HG03558 (cell line): ENCODE measurements around the gene CLIC5.

Experiments used
- ATAC-seq: cut with Tn5 transposase; IDR thresholded peaks from one replicate; pipeline ENCODE4 v1.9.1; 2021; ENCODE audit warnings: moderate number of reproducible peaks; ENCODE audit not compliant: unreplicated experiment; ENCODE audit errors: extremely low read depth

CLIC5 gene

GRCh38 chr6:45900808-45901752, 114.6 kb downstream of the CLIC5 start:
- ATAC-seq, result no peak

DNA sequence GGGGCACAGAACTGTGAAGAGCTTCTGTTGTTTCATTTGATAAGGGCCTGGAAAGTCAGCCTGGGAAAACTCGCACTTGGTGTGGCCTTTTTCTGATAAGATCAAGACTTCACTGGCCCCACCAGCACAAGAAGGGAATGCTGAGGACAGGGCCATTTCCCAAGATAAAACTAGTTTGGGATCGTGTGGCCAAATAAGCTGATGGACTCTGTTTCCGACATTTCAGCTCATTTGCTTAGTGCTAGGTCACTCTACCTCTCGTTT, 116.0 kb downstream of the CLIC5 start:
- no peak for ATAC-seq

DNA sequence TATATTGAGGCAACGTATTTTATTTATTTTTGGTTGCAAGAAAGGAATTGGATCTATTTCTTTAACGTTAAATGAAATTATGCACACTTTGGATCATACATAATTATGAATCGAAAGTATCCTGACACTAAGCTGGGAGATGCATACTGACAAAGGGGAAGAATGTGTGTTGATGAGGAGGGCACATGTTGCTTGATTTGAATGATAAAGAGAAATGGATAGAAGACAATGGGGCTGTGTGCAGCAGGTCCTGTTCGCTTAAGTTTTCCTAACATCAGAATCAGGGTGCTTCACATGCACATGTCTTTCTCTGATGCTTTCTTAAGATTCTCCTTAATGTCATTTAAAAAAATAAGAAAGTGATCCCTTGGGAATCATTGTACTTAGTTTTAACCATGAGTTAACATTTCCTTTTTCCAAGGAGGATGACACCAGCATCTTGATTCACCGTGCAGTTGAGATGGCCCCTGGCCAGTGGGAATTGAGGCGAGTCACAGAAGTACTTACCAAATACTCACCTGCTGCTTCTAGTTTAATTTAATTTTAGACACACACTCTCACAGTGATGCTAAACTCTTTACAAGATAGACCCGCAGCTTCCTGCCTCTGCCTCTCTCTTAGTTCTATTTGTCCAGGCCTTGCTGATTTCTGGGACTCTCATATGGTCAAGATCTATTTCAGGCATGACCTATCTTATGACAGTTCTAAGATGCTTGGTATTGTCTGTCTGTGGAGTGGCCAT, 116.5 kb downstream of the CLIC5 start:
- ATAC-seq, result no peak

DNA sequence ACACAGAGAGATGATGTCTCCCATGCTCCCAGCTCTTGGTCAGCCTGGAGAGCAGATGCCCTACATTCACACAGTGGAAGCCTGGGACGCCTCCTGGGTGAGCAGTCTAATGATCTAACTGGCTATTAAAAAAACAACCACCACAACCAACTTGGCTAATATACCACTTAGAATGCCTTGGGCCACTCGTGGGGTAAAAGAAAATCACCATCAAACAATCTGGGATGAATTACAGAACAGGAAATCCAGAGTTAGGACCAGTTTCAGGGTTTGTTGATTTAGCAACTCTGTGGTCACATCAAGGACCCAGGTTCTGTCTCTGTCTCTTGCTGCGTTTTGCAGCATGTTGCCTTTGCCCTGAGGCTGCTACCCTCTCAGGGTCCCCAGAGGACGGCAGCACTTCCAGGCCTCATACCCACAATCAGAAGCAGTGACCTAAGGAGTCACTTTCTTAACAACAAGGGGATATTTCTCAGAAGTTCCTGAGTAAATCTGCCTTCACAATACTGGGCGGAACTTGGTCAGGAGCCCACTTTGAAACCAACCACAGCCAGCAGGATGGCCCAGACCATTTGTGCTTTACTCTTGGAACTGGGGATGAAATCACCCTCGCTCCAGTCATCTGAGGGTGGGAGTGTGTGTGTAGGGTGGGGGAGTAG, 118.7 kb downstream of the CLIC5 start:
- no peak for ATAC-seq

GRCh38 chr6:45895569-45895968, 120.1 kb downstream of the CLIC5 start:
- no peak for ATAC-seq

- no peak for ATAC-seq
Observed at GRCh38 chr6:45892696-45893245, 122.9 kb downstream of the CLIC5 start.

DNA sequence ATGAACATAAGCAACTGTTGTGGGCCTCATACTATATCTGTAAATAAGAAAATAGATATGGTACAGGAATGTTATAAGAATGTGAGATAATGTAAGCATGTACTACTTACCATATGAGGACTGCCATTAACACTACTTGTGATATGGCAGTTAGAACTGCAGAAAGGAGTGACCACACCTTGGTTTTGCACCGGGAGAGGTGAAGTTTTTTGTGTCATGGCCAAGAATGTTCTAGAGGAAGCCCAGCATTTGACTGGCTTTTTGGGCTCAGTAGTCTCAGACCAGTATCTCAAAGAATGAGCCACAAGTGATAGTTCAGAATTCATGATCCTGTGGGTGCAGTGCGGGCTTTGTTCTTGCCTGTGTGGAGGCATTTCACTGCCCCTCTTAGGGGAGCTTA, 123.5 kb downstream of the CLIC5 start:
- ATAC-seq, result no peak

GRCh38 chr6:45886776-45887175, 128.9 kb downstream of the CLIC5 start:
- no peak for ATAC-seq

GRCh38 chr6:45884336-45884735, 131.3 kb downstream of the CLIC5 start:
- no peak for ATAC-seq

- ATAC-seq, result no peak
Observed at GRCh38 chr6:45882671-45883070, 133.0 kb downstream of the CLIC5 start.

GRCh38 chr6:45881705-45882467, 133.8 kb downstream of the CLIC5 start:
- ATAC-seq, result no peak

DNA sequence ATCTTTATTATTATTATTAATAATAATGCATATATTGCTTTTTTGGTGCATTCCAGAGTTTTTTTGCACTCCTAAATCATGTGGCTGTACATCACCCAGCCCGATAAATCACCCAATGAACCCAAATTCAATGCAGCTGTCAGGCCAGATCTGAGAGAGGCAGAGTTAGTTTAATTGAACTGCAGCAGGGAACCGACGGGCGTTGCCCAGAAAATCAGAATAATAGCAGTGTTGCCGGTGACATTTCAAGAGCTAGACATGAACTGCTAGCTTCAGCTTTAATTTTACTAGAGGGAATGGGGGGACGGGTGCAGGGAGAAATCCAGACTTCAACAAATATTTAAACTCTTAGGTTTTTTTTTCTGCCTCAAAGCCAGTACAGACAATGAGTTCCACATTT, 135.0 kb downstream of the CLIC5 start:
- no peak for ATAC-seq

- ATAC-seq, result no peak
Observed at GRCh38 chr6:45880159-45880558, 135.5 kb downstream of the CLIC5 start.

- no peak for ATAC-seq
Observed at GRCh38 chr6:45877970-45878590, 137.6 kb downstream of the CLIC5 start.

DNA sequence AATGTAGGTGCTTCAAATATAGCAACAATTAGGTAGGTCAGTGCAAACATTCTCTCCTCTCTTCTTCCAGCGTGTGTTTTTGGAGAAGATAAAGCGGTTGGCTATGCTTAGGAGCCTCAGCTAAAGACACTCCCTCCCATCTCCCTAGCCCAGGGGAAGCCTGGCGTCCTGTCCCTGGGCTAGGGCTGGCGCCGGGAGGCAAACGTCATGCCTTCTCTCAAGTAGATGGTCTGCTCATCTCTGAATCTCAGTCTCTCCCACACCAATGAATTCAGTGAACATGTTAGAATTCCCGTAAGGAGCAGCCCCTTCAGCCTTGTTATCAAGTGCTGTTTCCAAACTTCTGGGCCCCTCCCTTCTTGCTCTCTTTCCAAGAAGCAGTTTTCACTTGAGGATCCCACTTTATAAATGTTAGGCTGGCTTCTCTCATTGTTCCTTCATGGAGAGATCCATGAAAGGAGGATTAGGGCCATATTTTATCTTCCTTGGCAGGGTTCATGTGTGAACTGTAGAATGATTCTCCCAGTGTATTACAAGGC, 142.8 kb downstream of the CLIC5 start:
- ATAC-seq, result no peak

DNA sequence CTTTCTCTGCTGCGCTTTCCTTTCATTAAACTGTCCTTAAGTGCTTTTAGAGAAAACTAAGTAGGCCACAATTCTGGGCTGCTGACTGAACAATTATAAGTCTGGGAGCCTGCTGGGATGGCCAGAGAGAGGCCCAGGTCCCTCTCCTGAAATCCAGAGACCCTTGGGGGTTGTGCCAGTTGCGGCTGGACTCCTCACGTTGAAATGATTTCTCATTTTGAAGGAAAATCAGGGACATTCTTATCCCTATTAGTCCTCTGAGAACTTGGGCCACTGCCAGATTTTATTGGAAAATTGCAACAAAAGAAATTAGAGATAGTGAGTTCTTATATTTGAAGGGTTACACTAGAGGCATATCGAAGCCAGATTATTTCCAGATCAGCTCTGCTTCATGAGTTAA, 145.1 kb downstream of the CLIC5 start:
- no peak for ATAC-seq

DNA sequence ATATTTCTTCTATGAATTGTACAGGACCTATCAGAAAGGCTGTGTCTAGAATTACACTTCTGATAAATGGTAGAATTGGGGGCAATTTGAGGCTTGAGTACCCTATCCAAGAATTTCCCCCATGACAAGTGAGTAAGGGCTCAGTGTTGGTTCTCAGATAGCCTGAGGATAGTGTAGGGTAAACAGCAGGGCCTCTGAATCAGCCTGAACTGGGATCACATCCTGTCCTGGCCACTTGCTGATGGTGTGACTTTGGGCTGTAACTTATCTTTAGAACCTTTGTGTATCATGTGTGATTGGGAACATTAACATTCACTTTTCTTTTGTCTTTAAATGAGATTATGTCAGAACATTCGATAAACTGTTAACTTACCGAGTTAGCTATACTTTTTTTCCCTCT, 151.0 kb downstream of the CLIC5 start:
- ATAC-seq, result no peak

GRCh38 chr6:45858691-45859090, 157.0 kb downstream of the CLIC5 start:
- ATAC-seq, result no peak

GRCh38 chr6:45857827-45858226, 157.8 kb downstream of the CLIC5 start:
- ATAC-seq, result no peak
